Colonic mucosa (tissue), 4 donors: ENCODE measurements around the gene ZNF580. TPM values are rescaled to one million over a fixed set of nuclear protein-coding genes. Genes with fewer than 3 reads are reported as not detected.

ENCODE experiments used
- DNase-seq: peaks from one replicate; pipeline ENCODE4 v3.0.0-alpha.2; 2020
- H3K27ac ChIP-seq: fragments of 200-600 bp; one replicate; pipeline ENCODE4 v1.8.0; 2021
- H3K27me3 ChIP-seq: fragments of 200-600 bp; one replicate; pipeline ENCODE4 v1.8.0; 2021
- H3K36me3 ChIP-seq: fragments of 200-600 bp; one replicate; pipeline ENCODE4 v1.8.0; 2021
- H3K4me1 ChIP-seq: fragments of 200-600 bp; one replicate; pipeline ENCODE4 v1.8.0; 2021; ENCODE audit warnings: mild to moderate bottlenecking
- H3K4me3 ChIP-seq: fragments of 200-600 bp; one replicate; pipeline ENCODE4 v1.8.0; 2021
- H3K9ac ChIP-seq, 2 donors: one replicate each; pipeline ENCODE4 v1.7.0; 2013; ENCODE audit warnings: control low read depth in 2 of 2, low read depth in 2 of 2, low read length in 2 of 2
- H3K9me3 ChIP-seq: fragments of 200-600 bp; one replicate; pipeline ENCODE4 v1.8.0; 2021
- intact Hi-C: fragments of 100-400 bp; cut with DNase I; formaldehyde crosslinking; loops from one replicate; pipeline ENCODE4 v1.14.1; 2022
- total RNA-seq, 2 donors: library from RNA; stranded (reverse); fragmentation: NEBNext Ultra II Directional in 1 of 2; extraction: Animal tissue kit (Norgen Biotek cat#: 25700) in 1 of 2; gene quantifications; one replicate each; pipeline ENCODE4 v1.2.1, GENCODE V29; 2021
- TF ChIP-seq, protein P1 (sequence below): fragments of 200-600 bp; IDR thresholded peaks from one replicate; pipeline ENCODE4 v1.8.0; 2022; ENCODE audit warnings: antibody characterized with exemption, mild to moderate bottlenecking
- donor health status: healthy.
- donor health status: DM: no; HTN: no; CAD: no.
- donor health status: DM: no; HTN: no; CAD: no.

The ZNF580 gene
- total RNA-seq, 2 donors from 2014 or later, result 18.0 to 28.6 TPM

DNA sequence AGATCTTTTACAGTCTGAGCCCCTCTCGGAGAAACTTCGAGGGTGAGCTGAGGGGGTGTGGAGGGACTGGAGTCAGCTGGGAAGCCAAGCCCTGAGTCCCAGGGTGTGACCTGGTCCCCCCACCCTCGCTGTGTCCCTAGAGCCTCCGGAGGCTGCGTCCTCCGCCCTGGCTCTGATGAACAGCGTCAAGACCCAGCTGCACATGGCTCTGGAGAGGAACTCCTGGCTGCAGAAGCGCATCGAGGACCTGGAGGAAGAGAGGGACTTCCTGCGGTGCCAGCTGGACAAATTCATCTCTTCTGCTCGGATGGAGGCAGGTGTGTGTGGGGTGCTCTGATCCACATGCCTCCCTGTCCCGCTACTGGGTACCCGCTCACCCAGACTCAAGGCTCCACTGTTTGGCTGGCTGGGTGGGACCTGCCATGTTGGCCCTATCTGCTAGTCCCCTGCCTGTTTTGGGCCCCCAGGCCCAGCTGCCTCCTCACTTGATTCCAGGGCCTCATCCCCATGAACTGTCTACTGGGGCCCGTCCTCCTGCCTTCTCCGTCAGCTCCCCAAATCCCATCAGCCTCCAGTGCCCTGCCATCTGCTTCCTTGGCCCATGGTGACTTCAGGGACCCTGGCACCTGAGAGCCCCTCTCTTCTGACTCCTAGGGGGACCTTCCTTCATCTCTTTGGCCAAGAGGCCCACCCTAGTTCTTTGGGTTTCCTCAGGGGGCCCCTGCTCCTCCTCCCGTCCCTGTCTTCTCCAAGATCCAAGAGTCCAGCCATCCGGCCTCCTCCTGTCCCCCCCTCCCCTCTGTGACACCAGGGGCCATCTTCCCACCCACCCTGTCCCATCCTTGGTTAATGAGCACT lies 8.7 kb downstream of the ZNF580 start:
- peak overlapping the region; percentile 51 for H3K4me3 ChIP-seq
- intact Hi-C loops, result no loop called here
- TF ChIP-seq, protein P1, sequence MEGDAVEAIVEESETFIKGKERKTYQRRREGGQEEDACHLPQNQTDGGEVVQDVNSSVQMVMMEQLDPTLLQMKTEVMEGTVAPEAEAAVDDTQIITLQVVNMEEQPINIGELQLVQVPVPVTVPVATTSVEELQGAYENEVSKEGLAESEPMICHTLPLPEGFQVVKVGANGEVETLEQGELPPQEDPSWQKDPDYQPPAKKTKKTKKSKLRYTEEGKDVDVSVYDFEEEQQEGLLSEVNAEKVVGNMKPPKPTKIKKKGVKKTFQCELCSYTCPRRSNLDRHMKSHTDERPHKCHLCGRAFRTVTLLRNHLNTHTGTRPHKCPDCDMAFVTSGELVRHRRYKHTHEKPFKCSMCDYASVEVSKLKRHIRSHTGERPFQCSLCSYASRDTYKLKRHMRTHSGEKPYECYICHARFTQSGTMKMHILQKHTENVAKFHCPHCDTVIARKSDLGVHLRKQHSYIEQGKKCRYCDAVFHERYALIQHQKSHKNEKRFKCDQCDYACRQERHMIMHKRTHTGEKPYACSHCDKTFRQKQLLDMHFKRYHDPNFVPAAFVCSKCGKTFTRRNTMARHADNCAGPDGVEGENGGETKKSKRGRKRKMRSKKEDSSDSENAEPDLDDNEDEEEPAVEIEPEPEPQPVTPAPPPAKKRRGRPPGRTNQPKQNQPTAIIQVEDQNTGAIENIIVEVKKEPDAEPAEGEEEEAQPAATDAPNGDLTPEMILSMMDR, result no peak
- H3K4me1 ChIP-seq, result peaks cover 8% of the 10 kb centered on the region
- no peaks in the 10 kb centered on the region for H3K9me3 ChIP-seq
- H3K27ac ChIP-seq, result no peak overlapping the region
- no peaks in the 10 kb centered on the region for H3K27me3 ChIP-seq
- no peaks in the 10 kb centered on the region for H3K36me3 ChIP-seq
- peak overlapping the region in 1 of 2 donors; percentile 75 for H3K9ac ChIP-seq
- no peak for DNase-seq

DNA sequence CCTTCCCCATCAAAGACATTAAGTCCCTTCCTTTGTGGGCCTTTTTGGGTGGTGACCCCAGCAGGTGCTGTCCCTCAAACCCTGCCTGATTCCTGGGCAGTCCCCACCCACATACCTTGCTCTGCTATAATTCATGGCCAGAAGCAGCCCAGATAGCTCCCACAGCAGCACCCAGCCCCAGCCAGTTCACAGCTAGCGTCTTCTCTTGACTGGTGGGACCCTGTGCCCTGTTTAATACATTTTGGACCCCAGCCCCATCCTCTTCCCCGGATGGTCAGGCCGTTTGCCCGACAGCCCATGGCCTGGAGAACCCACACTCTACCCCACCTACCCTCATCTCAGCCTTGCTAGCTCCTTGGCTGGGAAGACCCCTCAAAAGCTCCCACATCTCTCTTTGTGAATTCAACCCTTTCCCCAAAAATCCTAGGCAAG lies 9.3 kb downstream of the ZNF580 start:
- Histone ChIP-seq H3K4me3 (no peak overlapping the region), H3K9ac (no peak overlapping the region), H3K27me3 (no peaks in the 10 kb centered on the region), H3K36me3 (no peaks in the 10 kb centered on the region), H3K4me1 (peaks cover 4% of the 10 kb centered on the region), H3K9me3 (no peaks in the 10 kb centered on the region), H3K27ac (no peak overlapping the region)
- no peak for DNase-seq
- TF ChIP-seq, protein P1, result no peak
- intact Hi-C loops, result no loop called here

DNA sequence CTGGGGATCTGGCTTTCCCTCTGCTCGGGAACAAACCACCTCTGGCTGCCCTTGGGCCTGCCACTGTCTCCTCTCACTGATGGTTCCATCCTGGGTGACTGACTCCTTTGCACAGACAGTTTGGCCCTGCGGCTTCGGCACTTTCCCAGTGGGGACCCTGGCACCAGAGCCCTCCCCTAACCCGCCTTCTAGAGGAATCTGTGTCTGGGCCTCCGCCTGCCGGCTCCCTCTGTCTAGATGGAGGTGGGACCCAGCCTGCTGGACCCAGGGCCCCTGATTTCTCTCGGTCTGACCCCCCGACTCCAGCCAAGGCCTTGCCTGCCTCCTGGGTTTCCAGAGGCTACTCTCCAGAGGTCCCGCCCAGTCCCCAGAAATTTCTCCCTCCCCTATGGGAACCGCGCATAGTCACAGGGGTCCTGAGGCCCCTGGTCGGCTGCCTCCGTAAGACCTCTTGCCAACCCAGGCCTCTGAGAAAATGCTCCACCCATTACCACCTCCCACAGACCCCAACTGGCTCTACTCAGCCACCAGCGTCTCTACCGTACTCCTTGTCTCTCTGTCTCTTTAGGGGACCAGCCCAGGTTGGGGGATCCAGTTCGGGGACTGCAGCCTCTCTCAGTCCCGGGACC lies 9.9 kb downstream of the ZNF580 start:
- H3K9me3 ChIP-seq, result no peaks in the 10 kb centered on the region
- intact Hi-C loops, result no loop called here
- H3K27me3 ChIP-seq, result no peaks in the 10 kb centered on the region
- peaks cover 4% of the 10 kb centered on the region for H3K4me1 ChIP-seq
- no peak overlapping the region for H3K4me3 ChIP-seq
- TF ChIP-seq, protein P1, result no peak
- no peak overlapping the region for H3K9ac ChIP-seq
- H3K27ac ChIP-seq, result no peak overlapping the region
- no peak for DNase-seq
- H3K36me3 ChIP-seq, result no peaks in the 10 kb centered on the region

DNA sequence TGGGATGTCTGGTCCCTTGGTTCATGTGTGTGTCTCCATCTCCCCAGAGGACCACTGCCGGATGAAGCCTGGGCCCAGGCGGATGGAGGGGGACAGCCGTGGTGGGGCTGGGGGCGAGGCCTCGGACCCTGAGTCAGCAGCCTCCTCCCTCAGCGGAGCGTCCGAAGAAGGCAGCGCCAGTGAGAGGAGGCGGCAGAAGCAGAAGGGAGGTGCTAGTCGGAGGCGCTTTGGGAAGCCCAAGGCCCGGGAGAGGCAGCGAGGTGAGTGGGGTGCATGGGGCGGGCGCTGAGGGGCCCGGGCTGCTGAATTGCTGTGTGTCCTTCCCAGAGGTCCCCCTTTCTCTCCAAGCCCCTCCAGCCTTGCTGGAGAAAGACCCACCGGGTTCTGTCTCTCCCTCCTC lies 10.4 kb downstream of the ZNF580 start:
- Histone ChIP-seq H3K4me3 (no peak overlapping the region), H3K4me1 (peaks cover 6% of the 10 kb centered on the region), H3K9me3 (no peaks in the 10 kb centered on the region), H3K36me3 (no peaks in the 10 kb centered on the region), H3K27me3 (no peaks in the 10 kb centered on the region), H3K27ac (no peak overlapping the region), H3K9ac (no peak overlapping the region)
- intact Hi-C loops, result no loop called here
- DNase-seq, result no peak
- TF ChIP-seq, protein P1, result no peak

DNA sequence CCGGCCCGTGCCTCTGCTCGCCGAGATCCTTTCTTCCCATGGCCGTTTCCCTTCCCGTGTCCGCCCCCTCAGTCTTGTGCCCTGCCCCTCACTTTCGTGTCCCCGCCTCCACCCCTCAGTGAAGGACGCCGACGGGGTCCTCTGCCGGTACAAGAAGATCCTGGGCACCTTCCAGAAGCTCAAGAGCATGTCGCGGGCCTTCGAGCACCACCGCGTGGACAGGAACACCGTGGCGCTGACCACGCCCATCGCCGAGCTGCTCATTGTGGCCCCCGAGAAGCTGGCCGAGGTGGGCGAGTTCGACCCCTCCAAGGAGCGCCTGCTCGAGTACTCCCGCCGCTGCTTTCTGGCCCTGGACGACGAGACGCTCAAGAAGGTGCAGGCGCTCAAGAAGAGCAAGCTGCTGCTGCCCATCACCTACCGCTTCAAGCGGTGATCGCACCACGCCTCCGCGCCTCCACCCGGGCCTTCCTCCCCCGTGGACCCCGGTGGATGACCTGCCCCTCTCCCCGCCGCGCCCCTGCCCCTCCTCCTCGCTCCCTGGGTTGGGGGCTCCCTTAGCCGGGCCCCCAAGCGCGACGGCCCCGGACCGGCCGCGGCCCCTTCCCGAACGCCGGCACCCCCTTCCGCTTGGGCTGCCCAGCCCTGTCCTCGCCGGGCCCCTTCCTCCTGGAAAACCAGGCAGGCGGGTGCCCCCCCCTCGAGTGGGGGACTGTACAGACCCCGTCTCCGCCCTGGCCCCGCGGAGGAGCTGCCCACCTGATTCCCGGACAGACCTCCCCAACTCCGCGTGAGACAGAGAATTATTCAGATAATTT lies 11.7 kb downstream of the ZNF580 start:
- no peak for DNase-seq
- no peaks in the 10 kb centered on the region for H3K36me3 ChIP-seq
- H3K9me3 ChIP-seq, result no peaks in the 10 kb centered on the region
- H3K4me1 ChIP-seq, result peaks cover 18% of the 10 kb centered on the region
- intact Hi-C loops, result no loop called here
- TF ChIP-seq, protein P1, result no peak
- H3K4me3 ChIP-seq, result no peak overlapping the region
- H3K27me3 ChIP-seq, result no peaks in the 10 kb centered on the region
- no peak overlapping the region for H3K9ac ChIP-seq
- H3K27ac ChIP-seq, result no peak overlapping the region
